Esophagus muscularis mucosa (tissue), 4 donors: Measurements from ENCODE around the gene TADA3. TPM values are rescaled to one million over a fixed set of nuclear protein-coding genes. Genes with fewer than 3 reads are reported as not detected.

Experiments used
- DNase-seq: peaks from one replicate; pipeline ENCODE4 v3.0.0-alpha.2; 2017; ENCODE audit errors: extremely low spot score
- H3K27ac ChIP-seq, 4 donors: fragments of 200-600 bp; sonication (generic); replicated peaks in 1 of 4; 1 replicate in 3 of 4; 2 replicates in 1 of 4; pipeline ENCODE4 v1.5.1; 2016 to 2019; ENCODE audit warnings: mild to moderate bottlenecking in 1 of 4
- H3K27me3 ChIP-seq, 4 donors: fragments of 200-600 bp; sonication (generic); one replicate each; pipeline versions ENCODE4 v1.5.1 to v1.6.0; 2016 to 2019
- H3K36me3 ChIP-seq, 4 donors: fragments of 200-600 bp; sonication (generic); one replicate each; pipeline ENCODE4 v1.5.1; 2016 to 2019
- H3K4me1 ChIP-seq, 4 donors: fragments of 200-600 bp; sonication (generic); one replicate each; pipeline ENCODE4 v1.5.1; 2016 to 2019
- H3K4me3 ChIP-seq, 4 donors: fragments of 200-600 bp; sonication (generic); 1 replicate in 2 of 4; 2 replicates in 2 of 4; pipeline ENCODE4 v1.5.1; 2016 to 2019; ENCODE audit warnings: mild to moderate bottlenecking in 4 of 4, moderate library complexity in 1 of 4
- H3K9me3 ChIP-seq, 4 donors: fragments of 200-600 bp; sonication (generic); 1 replicate in 3 of 4; 2 replicates in 1 of 4; pipeline ENCODE4 v1.5.1; 2016 to 2019
- EP300 ChIP-seq: sonication (generic); formaldehyde crosslinking; IDR thresholded peaks from one replicate; pipeline ENCODE4 v1.6.1; 2017; ENCODE audit warnings: antibody characterized with exemption
- POLR2A ChIP-seq: fragments of 450-650 bp; IDR thresholded peaks from one replicate; pipeline ENCODE4 v1.6.1; 2017; ENCODE audit warnings: antibody characterized with exemption, moderate library complexity, mild to moderate bottlenecking, low read depth
- POLR2AphosphoS5 ChIP-seq, 2 donors: sonication (generic); formaldehyde crosslinking; IDR thresholded peaks; one replicate each; pipeline ENCODE4 v1.6.1; 2017; ENCODE audit warnings: antibody characterized with exemption in 2 of 2
- WGBS: methylation state at CpG from one replicate; pipeline ENCODE4 v1.1.5; 2018; 5-methylcytosine and 5-hydroxymethylcytosine counted together
- intact Hi-C: fragments of 100-400 bp; cut with DNase I; formaldehyde crosslinking; loops from one replicate; pipeline ENCODE4 v1.15.1; 2023
- total RNA-seq, 4 donors: library from RNA; depleted of rRNA; stranded (reverse); fragments of >200 nt; gene quantifications; one replicate each; pipeline versions ENCODE4 v1.1.0 to v1.2.1, GENCODE V29; 2016
- TF ChIP-seq, protein P1 (sequence below), 3 experiments: fragments of 200-600 bp in 2 of 3; fragments of 450-650 bp in 1 of 3; sonication (generic) in 2 of 3; IDR thresholded peaks; one replicate each; pipeline ENCODE4 v1.5.1; 2017 to 2019; ENCODE audit warnings: antibody characterized with exemption in 3 of 3, mild to moderate bottlenecking in 2 of 3, moderate library complexity in 1 of 3

Gene TADA3
- total RNA-seq, 4 donors from 2014 or later: 64.4 to 80.9 (median 74.6) TPM

DNA sequence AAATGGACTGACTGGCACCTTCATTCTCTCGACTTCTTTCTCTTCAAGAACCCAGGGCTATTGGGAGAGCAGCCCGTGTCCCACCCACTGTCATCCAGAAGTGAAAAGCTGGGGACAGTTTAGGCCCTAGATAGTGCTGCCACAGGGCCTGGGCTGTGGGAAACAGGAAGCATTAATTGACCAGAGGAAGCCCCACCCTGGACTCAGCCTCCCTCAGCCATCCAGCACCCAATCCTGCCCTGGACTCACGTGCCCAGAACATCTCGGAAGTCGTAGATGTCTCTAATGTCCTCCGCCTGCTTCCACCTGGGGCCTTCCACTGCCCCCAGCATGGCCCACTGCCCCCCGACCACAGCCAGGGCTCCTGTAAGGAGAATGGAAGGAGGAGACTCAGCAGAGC, 24.9 kb downstream of the TADA3 start:
- Histone ChIP-seq H3K4me3 (no peak overlapping the region), H3K9me3 (no peaks in the 10 kb centered on the region), H3K36me3 (peaks cover 7 to 40% (median 28%) of the 10 kb centered on the region in 4 donors), H3K27me3 (no peaks in the 10 kb centered on the region), H3K4me1 (peaks cover 34 to 46% (median 43%) of the 10 kb centered on the region in 4 donors), H3K27ac (peak overlapping the region; percentile 88 to 93 (median 90))
- 61% methylated on average over 7 of the region's 7 CpGs for WGBS
- intact Hi-C loops: no loop called here
- TF ChIP-seq, protein P1, sequence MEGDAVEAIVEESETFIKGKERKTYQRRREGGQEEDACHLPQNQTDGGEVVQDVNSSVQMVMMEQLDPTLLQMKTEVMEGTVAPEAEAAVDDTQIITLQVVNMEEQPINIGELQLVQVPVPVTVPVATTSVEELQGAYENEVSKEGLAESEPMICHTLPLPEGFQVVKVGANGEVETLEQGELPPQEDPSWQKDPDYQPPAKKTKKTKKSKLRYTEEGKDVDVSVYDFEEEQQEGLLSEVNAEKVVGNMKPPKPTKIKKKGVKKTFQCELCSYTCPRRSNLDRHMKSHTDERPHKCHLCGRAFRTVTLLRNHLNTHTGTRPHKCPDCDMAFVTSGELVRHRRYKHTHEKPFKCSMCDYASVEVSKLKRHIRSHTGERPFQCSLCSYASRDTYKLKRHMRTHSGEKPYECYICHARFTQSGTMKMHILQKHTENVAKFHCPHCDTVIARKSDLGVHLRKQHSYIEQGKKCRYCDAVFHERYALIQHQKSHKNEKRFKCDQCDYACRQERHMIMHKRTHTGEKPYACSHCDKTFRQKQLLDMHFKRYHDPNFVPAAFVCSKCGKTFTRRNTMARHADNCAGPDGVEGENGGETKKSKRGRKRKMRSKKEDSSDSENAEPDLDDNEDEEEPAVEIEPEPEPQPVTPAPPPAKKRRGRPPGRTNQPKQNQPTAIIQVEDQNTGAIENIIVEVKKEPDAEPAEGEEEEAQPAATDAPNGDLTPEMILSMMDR (IDR thresholded peaks at IDR 0.05): no peak
- no peak for DNase-seq

DNA sequence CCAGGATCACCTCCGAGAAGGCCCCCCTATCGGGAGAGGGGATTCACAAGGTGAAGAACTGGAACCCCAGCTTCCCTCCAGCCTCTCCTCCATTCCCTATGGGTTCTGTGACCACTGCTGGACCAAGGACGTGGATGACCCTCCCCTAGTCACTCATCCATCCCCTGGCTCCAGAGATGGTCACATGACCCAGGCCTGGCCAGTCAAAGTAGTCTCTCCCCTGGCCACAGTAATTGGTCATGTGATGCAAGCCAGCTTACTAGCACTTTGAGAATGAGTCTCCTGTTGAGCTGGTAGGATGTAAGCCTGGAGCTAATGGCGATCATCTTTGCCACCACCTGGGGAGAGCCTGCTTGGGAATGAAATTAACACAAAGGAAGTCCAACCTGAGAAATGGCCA, 26.4 kb downstream of the TADA3 start:
- intact Hi-C loops: no loop called here
- no peaks in the 10 kb centered on the region for H3K9me3 ChIP-seq
- WGBS: 93% methylated on average over 4 of the region's 4 CpGs
- H3K4me1 ChIP-seq: peaks cover 34 to 42% (median 41%) of the 10 kb centered on the region in 4 donors
- no peak for DNase-seq
- no peak overlapping the region for H3K27ac ChIP-seq
- no peak overlapping the region for H3K4me3 ChIP-seq
- no peaks in the 10 kb centered on the region for H3K27me3 ChIP-seq
- TF ChIP-seq POLR2AphosphoS5 (IDR thresholded peaks at IDR 0.05) (no peak), POLR2A (no peak), EP300 (no peak)
- TF ChIP-seq, protein P1 (IDR thresholded peaks at IDR 0.05): no peak
- peaks cover 18 to 56% (median 44%) of the 10 kb centered on the region in 4 donors for H3K36me3 ChIP-seq

DNA sequence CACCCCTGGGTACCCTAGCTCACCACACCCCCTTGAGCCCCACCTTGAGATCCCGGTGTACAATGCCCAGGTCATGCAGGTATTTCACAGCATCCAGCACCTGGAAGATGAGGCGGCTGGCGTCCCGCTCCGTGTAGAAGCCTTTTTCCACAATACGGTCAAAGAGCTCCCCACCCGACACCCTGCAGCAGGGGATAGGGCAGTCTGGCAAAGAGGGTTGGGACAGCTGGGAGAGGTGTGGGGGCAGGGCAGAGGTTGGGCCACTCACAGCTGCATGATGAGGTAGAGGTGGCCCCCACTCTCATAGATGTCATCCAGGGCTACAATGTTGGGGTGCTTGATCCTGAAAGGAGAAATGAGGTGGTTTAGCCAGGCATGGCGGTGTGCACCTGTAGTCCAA, 29.4 kb downstream of the TADA3 start:
- WGBS: 94% methylated on average over 8 of the region's 8 CpGs
- TF ChIP-seq POLR2AphosphoS5 (IDR thresholded peaks at IDR 0.05) (no peak), EP300 (no peak), POLR2A (no peak)
- TF ChIP-seq, protein P1 (IDR thresholded peaks at IDR 0.05): no peak
- no peaks in the 10 kb centered on the region for H3K9me3 ChIP-seq
- H3K36me3 ChIP-seq: peaks cover 35 to 86% (median 74%) of the 10 kb centered on the region in 4 donors
- DNase-seq: no peak
- peaks cover 11 to 15% (median 14%) of the 10 kb centered on the region in 4 donors for H3K4me1 ChIP-seq
- intact Hi-C loops: no loop called here
- H3K27ac ChIP-seq: no peak overlapping the region
- no peaks in the 10 kb centered on the region for H3K27me3 ChIP-seq
- H3K4me3 ChIP-seq: no peak overlapping the region

DNA sequence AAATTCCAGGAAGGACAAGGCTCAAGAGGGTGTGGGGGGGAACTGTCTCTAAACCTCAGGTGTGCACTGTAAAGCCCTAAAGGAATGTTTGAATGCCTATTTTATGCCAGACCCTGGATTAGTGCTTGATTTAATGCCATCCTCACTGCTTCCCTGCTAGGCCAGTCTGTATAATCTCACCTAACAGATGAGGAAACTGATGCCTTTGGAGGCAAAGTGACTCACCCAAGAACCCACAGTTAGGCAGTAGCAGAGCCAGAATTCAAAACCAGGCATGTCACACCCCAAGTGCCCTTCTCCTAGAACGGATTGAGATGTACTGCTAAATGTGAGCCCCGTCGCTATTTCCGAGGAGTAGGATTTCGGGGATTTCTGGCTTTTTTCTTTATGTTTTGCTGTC, 30.4 kb downstream of the TADA3 start:
- no peak for DNase-seq
- 95% methylated on average over 5 of the region's 5 CpGs for WGBS
- Histone ChIP-seq H3K27me3 (no peaks in the 10 kb centered on the region), H3K36me3 (peaks cover 45 to 95% (median 83%) of the 10 kb centered on the region in 4 donors), H3K4me1 (peaks cover under 1 to 5% (median 4%) of the 10 kb centered on the region in 4 donors), H3K4me3 (no peak overlapping the region), H3K9me3 (no peaks in the 10 kb centered on the region), H3K27ac (no peak overlapping the region)
- TF ChIP-seq EP300: no peak
- no peak for TF ChIP-seq POLR2A
- TF ChIP-seq, protein P1 (IDR thresholded peaks at IDR 0.05): no peak
- TF ChIP-seq POLR2AphosphoS5 (IDR thresholded peaks at IDR 0.05): no peak
- intact Hi-C loops: no loop called here

DNA sequence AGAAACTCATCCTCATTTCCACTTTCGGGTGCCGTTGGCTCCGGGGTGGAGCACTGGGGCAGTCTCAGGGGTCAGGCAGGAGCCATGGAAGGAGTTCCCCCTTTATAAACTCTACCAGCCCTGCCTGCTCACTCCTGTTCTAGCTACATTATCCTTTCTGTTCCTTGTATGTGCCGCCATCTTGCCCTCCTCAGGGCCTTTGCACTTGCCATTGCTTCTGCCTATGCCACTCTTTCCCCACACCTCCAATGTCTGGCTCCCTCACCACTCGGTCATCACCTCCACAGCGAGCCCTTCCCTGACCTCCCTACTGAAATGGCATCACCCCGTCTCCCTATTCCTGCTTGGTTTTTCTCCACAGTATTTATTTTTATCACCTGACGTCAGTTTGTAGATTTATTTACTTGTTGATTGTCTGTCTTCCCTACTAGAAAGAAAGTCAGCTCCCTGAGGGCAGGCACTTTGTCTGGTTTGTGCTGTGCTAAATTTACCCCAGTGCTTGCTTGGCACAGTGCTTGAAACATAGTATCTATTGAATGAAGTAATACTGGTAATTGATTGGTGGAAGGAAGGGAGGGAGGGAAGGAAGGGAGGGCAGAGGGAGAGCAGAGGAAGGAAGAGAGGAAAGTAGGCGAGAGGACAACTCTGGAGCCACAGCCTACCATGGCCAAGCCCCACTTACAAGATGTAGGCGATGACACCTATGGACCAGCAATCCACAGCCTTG, 31.3 kb downstream of the TADA3 start:
- Histone ChIP-seq H3K4me3 (no peak overlapping the region), H3K27me3 (no peaks in the 10 kb centered on the region), H3K27ac (no peak overlapping the region), H3K9me3 (no peaks in the 10 kb centered on the region), H3K36me3 (peaks cover 54 to 98% (median 92%) of the 10 kb centered on the region in 4 donors), H3K4me1 (no peaks in the 10 kb centered on the region)
- TF ChIP-seq EP300 (no peak), POLR2A (no peak), POLR2AphosphoS5 (IDR thresholded peaks at IDR 0.05) (no peak)
- TF ChIP-seq, protein P1 (IDR thresholded peaks at IDR 0.05): no peak
- 96% methylated on average over 10 of the region's 10 CpGs for WGBS
- intact Hi-C loops: no loop called here
- no peak for DNase-seq
